ENCODE results near the gene QARS1. TPM values are rescaled to one million over a fixed set of nuclear protein-coding genes. Genes with fewer than 3 reads are reported as not detected.
A peak's percentile ranks its signal among the peaks of the same experiment; 100 is the strongest.

The QARS1 gene
- total and polyA plus RNA-seq, 2 of the 13 experiments (the other 11 are each of a cell fraction or from before 2014, with no cell fraction given), result 307 to 327 TPM

DNA sequence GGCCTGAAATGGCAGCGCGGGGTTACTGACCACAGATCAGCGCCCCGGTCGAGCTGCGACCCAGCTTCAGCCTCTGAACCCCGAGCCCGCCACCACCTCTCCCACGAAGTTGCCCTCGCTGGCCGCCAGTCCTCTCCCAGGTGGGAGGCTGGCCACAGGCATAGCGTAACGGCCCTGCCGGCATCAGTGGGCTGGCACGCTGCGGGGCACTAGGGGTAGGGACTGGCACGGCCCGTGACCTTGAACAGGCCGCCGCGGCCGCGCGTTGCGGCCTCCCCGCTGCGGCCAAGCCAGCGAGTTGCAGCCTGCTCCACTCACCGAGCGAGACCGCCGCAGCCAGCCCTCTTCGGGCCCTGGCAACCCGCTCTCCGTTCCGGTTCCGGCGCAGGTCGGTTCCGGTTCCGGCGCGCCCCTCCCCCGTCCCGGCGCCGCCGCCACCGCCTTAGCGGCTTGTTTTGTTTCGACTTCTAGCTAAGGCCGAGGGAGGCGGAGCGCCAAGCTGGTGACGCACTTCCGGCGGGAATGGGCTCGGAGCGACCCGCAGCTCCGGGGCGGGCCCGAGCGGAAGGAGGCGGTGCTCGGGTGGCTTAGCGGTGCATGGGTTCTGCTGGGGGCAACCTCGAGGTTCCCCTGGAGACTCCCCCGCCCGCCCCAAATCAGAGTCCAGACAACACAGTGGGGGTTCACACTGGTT lies 16.0 kb upstream of the QARS1 start, which contains the start of gene USP19 (continued):
- TF ChIP-seq, protein P1, sequence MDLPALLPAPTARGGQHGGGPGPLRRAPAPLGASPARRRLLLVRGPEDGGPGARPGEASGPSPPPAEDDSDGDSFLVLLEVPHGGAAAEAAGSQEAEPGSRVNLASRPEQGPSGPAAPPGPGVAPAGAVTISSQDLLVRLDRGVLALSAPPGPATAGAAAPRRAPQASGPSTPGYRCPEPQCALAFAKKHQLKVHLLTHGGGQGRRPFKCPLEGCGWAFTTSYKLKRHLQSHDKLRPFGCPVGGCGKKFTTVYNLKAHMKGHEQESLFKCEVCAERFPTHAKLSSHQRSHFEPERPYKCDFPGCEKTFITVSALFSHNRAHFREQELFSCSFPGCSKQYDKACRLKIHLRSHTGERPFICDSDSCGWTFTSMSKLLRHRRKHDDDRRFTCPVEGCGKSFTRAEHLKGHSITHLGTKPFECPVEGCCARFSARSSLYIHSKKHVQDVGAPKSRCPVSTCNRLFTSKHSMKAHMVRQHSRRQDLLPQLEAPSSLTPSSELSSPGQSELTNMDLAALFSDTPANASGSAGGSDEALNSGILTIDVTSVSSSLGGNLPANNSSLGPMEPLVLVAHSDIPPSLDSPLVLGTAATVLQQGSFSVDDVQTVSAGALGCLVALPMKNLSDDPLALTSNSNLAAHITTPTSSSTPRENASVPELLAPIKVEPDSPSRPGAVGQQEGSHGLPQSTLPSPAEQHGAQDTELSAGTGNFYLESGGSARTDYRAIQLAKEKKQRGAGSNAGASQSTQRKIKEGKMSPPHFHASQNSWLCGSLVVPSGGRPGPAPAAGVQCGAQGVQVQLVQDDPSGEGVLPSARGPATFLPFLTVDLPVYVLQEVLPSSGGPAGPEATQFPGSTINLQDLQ (CRISPR knock-in tag; IDR thresholded peaks at IDR 0.05), result no peak
- TF ChIP-seq MYPOP (CRISPR knock-in tag; IDR thresholded peaks at IDR 0.05), result no peak
- no peak for TF ChIP-seq ZNF350 (CRISPR knock-in tag; IDR thresholded peaks at IDR 0.05; ENCODE audit: borderline replicate concordance, low read depth)
- 0 out of 2 replicates have a peak, but pooled peaks have one; percentile 6 for TF ChIP-seq ZNF749 (CRISPR knock-in tag; IDR thresholded peaks at IDR 0.05; ENCODE audit: borderline replicate concordance)
- no peak for TF ChIP-seq TERF1 (CRISPR knock-in tag; IDR thresholded peaks at IDR 0.05)
- TF ChIP-seq FOXK2 (IDR thresholded peaks at IDR 0.05), result peak; percentile 88
- TF ChIP-seq ZNF12 (CRISPR knock-in tag; IDR thresholded peaks at IDR 0.05), result no peak
- peak; percentile 90 for TF ChIP-seq ETV5 (CRISPR knock-in tag; IDR thresholded peaks at IDR 0.05; ENCODE audit: borderline replicate concordance)
- peak; percentile 84 for TF ChIP-seq XRCC5 (optimal IDR thresholded peaks at IDR 0.05; ENCODE audit: low read length)
- TF ChIP-seq AKAP8 (CRISPR knock-in tag; IDR thresholded peaks at IDR 0.05), result 0 out of 2 replicates have a peak, but pooled peaks have one; percentile 50
- peak; percentile 73; the same call in 1 of the 2 replicates for TF ChIP-seq ZNF232 (CRISPR knock-in tag; IDR thresholded peaks at IDR 0.05; ENCODE audit: borderline replicate concordance)
- no peak; the same call in 1 of the 2 replicates for TF ChIP-seq KLF13 (CRISPR knock-in tag; IDR thresholded peaks at IDR 0.05)
- no peak; the same call in 1 of the 2 replicates for TF ChIP-seq ZNF280B (CRISPR knock-in tag; IDR thresholded peaks at IDR 0.05; ENCODE audit: borderline replicate concordance)
- TF ChIP-seq GABPA (IDR thresholded peaks at IDR 0.05; ENCODE audit: low read depth, low read length), result no peak
- TF ChIP-seq GABPA (CRISPR knock-in tag; IDR thresholded peaks at IDR 0.05; ENCODE audit: low read depth), result peak; percentile 92
- TF ChIP-seq, protein P2, sequence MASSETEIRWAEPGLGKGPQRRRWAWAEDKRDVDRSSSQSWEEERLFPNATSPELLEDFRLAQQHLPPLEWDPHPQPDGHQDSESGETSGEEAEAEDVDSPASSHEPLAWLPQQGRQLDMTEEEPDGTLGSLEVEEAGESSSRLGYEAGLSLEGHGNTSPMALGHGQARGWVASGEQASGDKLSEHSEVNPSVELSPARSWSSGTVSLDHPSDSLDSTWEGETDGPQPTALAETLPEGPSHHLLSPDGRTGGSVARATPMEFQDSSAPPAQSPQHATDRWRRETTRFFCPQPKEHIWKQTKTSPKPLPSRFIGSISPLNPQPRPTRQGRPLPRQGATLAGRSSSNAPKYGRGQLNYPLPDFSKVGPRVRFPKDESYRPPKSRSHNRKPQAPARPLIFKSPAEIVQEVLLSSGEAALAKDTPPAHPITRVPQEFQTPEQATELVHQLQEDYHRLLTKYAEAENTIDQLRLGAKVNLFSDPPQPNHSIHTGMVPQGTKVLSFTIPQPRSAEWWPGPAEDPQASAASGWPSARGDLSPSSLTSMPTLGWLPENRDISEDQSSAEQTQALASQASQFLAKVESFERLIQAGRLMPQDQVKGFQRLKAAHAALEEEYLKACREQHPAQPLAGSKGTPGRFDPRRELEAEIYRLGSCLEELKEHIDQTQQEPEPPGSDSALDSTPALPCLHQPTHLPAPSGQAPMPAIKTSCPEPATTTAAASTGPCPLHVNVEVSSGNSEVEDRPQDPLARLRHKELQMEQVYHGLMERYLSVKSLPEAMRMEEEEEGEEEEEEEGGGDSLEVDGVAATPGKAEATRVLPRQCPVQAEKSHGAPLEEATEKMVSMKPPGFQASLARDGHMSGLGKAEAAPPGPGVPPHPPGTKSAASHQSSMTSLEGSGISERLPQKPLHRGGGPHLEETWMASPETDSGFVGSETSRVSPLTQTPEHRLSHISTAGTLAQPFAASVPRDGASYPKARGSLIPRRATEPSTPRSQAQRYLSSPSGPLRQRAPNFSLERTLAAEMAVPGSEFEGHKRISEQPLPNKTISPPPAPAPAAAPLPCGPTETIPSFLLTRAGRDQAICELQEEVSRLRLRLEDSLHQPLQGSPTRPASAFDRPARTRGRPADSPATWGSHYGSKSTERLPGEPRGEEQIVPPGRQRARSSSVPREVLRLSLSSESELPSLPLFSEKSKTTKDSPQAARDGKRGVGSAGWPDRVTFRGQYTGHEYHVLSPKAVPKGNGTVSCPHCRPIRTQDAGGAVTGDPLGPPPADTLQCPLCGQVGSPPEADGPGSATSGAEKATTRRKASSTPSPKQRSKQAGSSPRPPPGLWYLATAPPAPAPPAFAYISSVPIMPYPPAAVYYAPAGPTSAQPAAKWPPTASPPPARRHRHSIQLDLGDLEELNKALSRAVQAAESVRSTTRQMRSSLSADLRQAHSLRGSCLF (CRISPR knock-in tag; IDR thresholded peaks at IDR 0.05; ENCODE audit: borderline replicate concordance), result no peak
- no peak for TF ChIP-seq MLX (CRISPR knock-in tag; IDR thresholded peaks at IDR 0.05)
